SU-DHL-6 (cell line): Measurements from ENCODE around the gene ANXA3.

Experiments used
- CTCF ChIP-seq: fragments of 200-600 bp; sonication (generic); IDR thresholded peaks from one replicate; pipeline ENCODE4 v1.5.1; 2017; ENCODE audit warnings: antibody characterized with exemption, mild to moderate bottlenecking, low read length, moderate library complexity; ENCODE audit not compliant: insufficient read depth, poor library complexity, severe bottlenecking
- EZH2phosphoT487 ChIP-seq: fragments of 200-600 bp; sonication (generic), shearing (Covaris generic); conservative IDR thresholded peaks from 2 replicates; pipeline ENCODE4 v1.6.1; 2018; ENCODE audit warnings: mild to moderate bottlenecking, antibody characterized with exemption, low read length, moderate library complexity, mixed read lengths

DNA sequence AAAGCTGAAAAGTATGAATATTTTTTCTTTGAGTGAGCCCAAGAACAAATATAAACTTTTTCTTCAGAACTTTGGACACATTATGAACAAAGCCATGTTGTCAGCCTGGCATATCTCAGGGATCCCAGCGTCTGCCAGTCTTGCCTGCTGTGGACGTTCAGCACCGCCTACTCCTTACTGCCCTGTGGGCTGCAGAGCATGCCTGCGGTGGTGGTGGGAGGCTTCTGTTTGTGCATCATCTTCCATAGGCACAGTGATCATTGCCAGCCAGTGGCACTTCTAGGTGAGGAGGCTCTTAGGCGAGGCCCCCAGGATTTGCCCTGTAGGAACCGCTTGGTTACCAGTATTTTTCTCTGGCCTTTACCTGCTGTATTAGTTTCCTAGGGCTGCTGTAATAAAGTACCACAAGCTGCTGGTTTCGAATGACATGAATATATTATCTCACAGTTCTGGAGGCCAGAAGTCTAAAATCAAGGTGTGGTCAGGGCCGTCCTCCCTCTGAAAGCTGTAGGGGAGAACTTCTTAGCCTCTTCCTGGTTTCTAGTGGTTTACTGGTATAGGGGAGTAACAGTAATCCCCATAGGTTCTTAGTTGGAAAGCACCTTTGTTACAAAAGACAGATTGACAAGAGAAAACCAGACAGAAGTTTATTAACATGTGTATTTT lies 15.4 kb downstream of the ANXA3 start:
- TF ChIP-seq EZH2phosphoT487 (no peak), CTCF (no peak)
